Erythroblast (primary cell): ENCODE results near the gene CEL.
"Not testable (repeated sequence)": the region's sequence is repeated elsewhere in the genome, so short reads cannot be mapped to it uniquely, and the experiment has no call there.

Experiments
- DNase-seq, 2 experiments: peaks; one replicate each; lab custom pipeline; 2025; lab: John Stamatoyannopoulos, UW
- GATA1 ChIP-seq: IDR thresholded peaks from 2 replicates; pipeline ENCODE4 v1.6.1; 2011; ENCODE audit warnings: low read depth, mild to moderate bottlenecking, control low read depth, low read length, moderate library complexity
- POLR2A ChIP-seq: IDR thresholded peaks from 2 replicates; pipeline ENCODE4 v1.6.1; 2011; ENCODE audit warnings: mild to moderate bottlenecking, low read length

The CEL gene

DNA sequence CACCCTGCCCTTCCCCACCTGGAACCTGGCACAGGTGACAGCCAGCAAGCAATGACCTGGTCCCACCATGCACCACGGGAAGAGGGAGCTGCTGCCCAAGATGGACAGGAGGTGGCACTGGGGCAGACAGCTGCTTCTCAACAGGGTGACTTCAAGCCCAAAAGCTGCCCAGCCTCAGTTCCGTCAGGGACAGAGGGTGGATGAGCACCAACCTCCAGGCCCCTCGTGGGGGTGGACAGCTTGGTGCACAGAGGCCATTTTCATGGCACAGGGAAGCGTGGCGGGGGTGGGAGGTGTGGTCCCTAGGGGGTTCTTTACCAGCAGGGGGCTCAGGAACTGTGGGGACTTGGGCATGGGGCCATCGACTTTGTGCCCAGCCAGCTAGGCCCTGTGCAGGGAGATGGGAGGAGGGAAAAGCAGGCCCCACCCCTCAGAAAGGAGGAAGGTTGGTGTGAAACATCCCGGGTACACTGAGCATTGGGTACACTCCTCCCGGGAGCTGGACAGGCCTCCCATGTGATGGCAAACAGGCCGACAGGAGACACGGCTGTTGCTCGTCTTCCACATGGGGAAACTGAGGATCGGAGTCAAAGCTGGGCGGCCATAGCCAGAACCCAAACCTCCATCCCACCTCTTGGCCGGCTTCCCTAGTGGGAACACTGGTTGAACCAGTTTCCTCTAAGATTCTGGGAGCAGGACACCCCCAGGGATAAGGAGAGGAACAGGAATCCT, 1.9 kb downstream of the CEL start:
- TF ChIP-seq POLR2A (no peak), GATA1 (no peak)
- DNase-seq, result no peak

DNA sequence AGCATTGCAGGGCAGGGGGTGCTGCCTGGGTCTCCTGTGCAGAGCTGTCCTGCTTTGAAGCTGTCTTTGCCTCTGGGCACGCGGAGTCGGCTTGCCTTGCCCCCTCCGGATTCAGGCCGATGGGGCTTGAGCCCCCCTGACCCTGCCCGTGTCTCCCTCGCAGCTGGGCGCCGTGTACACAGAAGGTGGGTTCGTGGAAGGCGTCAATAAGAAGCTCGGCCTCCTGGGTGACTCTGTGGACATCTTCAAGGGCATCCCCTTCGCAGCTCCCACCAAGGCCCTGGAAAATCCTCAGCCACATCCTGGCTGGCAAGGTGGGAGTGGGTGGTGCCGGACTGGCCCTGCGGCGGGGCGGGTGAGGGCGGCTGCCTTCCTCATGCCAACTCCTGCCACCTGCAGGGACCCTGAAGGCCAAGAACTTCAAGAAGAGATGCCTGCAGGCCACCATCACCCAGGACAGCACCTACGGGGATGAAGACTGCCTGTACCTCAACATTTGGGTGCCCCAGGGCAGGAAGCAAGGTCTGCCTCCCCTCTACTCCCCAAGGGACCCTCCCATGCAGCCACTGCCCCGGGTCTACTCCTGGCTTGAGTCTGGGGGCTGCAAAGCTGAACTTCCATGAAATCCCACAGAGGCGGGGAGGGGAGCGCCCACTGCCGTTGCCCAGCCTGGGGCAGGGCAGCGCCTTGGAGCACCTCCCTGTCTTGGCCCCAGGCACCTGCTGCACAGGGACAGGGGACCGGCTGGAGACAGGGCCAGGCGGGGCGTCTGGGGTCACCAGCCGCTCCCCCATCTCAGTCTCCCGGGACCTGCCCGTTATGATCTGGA, 2.7 kb downstream of the CEL start:
- no peak for DNase-seq
- TF ChIP-seq GATA1, result no peak
- no peak for TF ChIP-seq POLR2A

DNA sequence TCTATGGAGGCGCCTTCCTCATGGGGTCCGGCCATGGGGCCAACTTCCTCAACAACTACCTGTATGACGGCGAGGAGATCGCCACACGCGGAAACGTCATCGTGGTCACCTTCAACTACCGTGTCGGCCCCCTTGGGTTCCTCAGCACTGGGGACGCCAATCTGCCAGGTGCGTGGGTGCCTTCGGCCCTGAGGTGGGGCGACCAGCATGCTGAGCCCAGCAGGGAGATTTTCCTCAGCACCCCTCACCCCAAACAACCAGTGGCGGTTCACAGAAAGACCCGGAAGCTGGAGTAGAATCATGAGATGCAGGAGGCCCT, 3.2 kb downstream of the CEL start:
- DNase-seq, result no peak
- TF ChIP-seq GATA1 (no peak), POLR2A (no peak)

DNA sequence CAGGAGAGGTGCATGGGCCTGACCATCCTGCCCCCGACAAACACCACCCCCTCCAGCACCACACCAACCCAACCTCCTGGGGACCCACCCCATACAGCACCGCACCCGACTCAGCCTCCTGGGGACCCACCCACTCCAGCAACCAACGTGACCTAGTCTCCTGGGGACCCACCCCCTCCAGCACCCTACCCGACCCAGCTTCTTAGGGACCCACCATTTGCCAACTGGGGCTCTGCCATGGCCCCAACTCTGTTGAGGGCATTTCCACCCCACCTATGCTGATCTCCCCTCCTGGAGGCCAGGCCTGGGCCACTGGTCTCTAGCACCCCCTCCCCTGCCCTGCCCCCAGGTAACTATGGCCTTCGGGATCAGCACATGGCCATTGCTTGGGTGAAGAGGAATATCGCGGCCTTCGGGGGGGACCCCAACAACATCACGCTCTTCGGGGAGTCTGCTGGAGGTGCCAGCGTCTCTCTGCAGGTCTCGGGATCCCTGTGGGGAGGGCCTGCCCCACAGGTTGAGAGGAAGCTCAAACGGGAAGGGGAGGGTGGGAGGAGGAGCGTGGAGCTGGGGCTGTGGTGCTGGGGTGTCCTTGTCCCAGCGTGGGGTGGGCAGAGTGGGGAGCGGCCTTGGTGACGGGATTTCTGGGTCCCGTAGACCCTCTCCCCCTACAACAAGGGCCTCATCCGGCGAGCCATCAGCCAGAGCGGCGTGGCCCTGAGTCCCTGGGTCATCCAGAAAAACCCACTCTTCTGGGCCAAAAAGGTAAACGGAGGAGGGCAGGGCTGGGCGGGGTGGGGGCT, 4.6 kb downstream of the CEL start:
- TF ChIP-seq POLR2A (no peak), GATA1 (no peak)
- DNase-seq, result no peak

DNA sequence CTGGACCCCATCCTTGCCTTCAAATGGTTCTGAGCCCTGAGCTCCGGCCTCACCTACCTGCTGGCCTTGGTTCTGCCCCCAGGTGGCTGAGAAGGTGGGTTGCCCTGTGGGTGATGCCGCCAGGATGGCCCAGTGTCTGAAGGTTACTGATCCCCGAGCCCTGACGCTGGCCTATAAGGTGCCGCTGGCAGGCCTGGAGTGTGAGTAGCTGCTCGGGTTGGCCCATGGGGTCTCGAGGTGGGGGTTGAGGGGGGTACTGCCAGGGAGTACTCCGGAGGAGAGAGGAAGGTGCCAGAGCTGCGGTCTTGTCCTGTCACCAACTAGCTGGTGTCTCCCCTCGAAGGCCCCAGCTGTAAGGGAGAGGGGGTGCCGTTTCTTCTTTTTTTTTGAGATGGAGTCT, 5.2 kb downstream of the CEL start:
- no peak for DNase-seq
- TF ChIP-seq POLR2A (no peak), GATA1 (no peak)

DNA sequence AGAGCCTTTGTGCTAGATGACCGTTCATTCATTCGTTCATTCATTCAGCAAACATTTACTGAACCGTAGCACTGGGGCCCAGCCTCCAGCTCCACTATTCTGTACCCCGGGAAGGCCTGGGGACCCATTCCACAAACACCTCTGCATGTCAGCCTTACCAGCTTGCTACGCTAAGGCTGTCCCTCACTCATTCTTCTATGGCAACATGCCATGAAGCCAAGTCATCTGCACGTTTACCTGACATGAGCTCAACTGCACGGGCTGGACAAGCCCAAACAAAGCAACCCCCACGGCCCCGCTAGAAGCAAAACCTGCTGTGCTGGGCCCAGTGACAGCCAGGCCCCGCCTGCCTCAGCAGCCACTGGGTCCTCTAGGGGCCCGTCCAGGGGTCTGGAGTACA, 6.0 kb downstream of the CEL start:
- TF ChIP-seq GATA1, result no peak
- no peak for TF ChIP-seq POLR2A
- DNase-seq, result no peak

DNA sequence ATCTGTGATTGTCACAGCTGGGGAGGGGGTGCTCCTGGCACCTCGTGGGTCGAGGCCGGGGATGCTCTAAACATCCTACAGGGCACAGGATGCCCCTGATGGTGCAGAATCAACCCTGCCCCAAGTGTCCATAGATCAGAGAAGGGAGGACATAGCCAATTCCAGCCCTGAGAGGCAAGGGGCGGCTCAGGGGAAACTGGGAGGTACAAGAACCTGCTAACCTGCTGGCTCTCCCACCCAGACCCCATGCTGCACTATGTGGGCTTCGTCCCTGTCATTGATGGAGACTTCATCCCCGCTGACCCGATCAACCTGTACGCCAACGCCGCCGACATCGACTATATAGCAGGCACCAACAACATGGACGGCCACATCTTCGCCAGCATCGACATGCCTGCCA, 6.7 kb downstream of the CEL start:
- DNase-seq, result not testable (repeated sequence)

DNA sequence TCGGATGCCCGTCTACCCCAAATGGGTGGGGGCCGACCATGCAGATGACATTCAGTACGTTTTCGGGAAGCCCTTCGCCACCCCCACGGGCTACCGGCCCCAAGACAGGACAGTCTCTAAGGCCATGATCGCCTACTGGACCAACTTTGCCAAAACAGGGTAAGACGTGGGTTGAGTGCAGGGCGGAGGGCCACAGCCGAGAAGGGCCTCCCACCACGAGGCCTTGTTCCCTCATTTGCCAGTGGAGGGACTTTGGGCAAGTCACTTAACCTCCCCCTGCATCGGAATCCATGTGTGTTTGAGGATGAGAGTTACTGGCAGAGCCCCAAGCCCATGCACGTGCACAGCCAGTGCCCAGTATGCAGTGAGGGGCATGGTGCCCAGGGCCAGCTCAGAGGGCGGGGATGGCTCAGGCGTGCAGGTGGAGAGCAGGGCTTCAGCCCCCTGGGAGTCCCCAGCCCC, 8.8 kb downstream of the CEL start:
- DNase-seq, result not testable (repeated sequence)

DNA sequence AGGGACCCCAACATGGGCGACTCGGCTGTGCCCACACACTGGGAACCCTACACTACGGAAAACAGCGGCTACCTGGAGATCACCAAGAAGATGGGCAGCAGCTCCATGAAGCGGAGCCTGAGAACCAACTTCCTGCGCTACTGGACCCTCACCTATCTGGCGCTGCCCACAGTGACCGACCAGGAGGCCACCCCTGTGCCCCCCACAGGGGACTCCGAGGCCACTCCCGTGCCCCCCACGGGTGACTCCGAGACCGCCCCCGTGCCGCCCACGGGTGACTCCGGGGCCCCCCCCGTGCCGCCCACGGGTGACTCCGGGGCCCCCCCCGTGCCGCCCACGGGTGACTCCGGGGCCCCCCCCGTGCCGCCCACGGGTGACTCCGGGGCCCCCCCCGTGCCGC, 9.2 kb downstream of the CEL start:
- DNase-seq, result not testable (repeated sequence)

DNA sequence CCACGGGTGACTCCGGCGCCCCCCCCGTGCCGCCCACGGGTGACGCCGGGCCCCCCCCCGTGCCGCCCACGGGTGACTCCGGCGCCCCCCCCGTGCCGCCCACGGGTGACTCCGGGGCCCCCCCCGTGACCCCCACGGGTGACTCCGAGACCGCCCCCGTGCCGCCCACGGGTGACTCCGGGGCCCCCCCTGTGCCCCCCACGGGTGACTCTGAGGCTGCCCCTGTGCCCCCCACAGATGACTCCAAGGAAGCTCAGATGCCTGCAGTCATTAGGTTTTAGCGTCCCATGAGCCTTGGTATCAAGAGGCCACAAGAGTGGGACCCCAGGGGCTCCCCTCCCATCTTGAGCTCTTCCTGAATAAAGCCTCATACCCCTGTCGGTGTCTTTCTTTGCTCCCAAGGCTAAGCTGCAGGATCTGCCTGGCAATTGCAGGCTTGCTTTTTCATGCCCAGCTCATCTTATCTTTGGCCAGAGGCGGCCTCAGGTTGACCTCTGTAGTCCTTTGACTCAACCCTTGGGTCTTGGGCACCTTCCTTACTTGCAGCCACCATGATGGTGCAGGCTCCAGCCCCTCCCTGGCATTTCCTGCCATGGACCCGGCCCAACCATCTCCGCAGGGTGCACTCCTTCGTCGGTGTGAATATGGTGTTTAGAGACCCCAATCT, 9.8 kb downstream of the CEL start:
- no peak for DNase-seq
- TF ChIP-seq POLR2A, result no peak
- no peak for TF ChIP-seq GATA1

DNA sequence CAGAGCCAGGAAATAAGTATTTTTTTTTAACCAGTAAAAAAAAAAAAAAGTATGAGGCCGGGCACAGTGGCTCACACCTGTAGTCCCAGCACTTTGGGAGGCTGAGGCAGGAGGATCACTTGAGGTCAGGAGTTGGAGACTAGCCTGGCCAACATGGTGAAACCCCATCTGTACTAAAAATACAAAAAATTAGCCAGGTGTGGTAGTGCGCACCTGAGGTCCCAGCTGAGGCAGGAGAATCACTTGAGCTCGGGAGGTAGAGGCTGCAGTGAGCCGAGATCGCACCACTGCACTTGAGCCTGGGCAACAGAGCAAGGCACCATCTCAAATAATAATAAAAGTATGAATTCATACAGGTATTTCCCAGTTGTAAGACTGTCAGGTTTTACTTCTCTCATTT, 10.4 kb downstream of the CEL start:
- DNase-seq, result not testable (repeated sequence)

DNA sequence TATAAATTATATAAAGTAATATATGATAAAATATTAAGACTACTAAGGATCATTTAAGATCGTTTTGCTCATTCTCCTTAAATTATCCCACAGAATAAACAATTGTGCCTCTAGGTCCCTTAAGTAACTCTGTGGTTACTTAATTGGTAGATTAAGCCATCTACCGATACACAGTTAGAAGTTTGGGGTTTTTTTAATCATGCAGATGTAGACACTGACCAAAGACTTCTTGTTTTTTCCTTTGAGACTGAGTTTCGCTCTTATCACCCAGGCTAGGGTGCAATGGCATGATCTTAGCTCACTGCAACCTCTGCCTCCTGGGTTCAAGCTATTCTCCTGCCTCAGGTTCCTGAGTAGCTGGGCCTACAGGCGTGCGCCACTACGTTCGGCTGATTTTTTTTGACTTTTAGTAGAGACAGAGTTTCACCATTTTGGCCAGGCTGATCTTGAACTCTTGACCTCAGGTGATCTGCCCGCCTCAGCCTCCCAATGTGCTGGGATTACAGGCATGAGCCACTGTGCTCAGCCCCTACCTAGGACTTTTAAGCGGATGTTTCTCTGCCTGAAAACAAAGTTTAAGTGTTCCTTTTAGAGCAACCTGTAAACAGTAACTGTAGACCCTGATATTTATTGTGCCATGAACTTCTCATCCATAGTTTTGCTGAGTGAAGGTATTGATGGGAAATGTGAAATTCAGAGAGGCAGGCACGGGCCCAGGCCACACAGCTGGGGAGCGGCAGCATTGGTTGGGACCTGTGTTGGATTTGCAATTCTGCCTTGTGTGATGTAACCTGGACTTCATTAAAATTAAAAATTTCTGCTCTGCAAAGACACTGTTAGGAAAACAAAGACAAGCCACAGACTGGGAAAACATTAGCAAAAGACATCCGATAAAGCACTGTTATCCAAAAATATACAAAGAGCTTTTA, 11.6 kb downstream of the CEL start:
- no peak for DNase-seq
- no peak for TF ChIP-seq POLR2A
- TF ChIP-seq GATA1, result no peak

DNA sequence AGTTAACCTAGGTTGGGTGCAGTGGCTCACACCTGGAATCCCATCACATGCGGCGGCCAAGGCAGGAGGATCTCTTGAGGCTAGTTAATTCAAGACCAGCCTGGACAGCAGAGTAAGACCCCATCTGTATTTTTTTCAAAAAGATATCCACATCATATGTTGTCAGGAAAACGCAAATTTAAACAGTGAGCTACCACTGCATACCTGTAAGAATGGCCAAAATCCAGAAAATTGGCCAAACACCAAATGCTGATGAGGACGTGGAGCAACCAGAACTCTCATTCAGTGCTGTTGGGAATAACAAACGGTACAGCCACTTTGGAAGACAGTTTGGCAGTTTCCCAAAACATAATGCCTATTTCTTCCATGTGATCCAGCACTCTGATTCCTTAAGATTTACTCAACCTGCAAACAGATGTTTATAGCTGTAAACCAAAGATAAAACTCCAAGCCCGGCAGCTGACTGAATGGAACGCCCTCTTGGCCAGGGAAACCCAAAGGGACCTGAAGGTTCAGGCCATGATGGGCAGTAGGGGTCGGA, 12.4 kb downstream of the CEL start:
- TF ChIP-seq POLR2A (no peak), GATA1 (no peak)
- DNase-seq, result no peak
